GM21360 (cell line): Measurements from ENCODE around the gene DEK.

Source experiments
- ATAC-seq: cut with Tn5 transposase; IDR thresholded peaks from one replicate; pipeline ENCODE4 v1.9.1; 2021; ENCODE audit warnings: mild to moderate bottlenecking, moderate library complexity; ENCODE audit not compliant: unreplicated experiment

The DEK gene

GRCh38 chr6:18265787-18266522 is 1.6 kb upstream of the DEK start:
- no peak for ATAC-seq

- ATAC-seq: no peak
Observed at GRCh38 chr6:18264923-18265377, 620 bp upstream of the DEK start.

GRCh38 chr6:18263418-18264218 is 712 bp downstream of the DEK start:
- peak; percentile 1 for ATAC-seq

GRCh38 chr6:18262702-18263417 is 1.5 kb downstream of the DEK start:
- ATAC-seq: peak; percentile 52

- ATAC-seq: no peak
Observed at GRCh38 chr6:18261877-18262276, 2.5 kb downstream of the DEK start.

- peak; percentile 42 for ATAC-seq
Observed at GRCh38 chr6:18260448-18261106, 3.8 kb downstream of the DEK start.

GRCh38 chr6:18259675-18260447 is 4.5 kb downstream of the DEK start:
- no peak for ATAC-seq

GRCh38 chr6:18254793-18255192 is 9.5 kb downstream of the DEK start:
- no peak for ATAC-seq

GRCh38 chr6:18253635-18254034 is 10.7 kb downstream of the DEK start:
- no peak for ATAC-seq

GRCh38 chr6:18249271-18249670 is 15.1 kb downstream of the DEK start:
- no peak for ATAC-seq

- no peak for ATAC-seq
Observed at GRCh38 chr6:18248698-18249097, 15.6 kb downstream of the DEK start.

- ATAC-seq: no peak
Observed at GRCh38 chr6:18247002-18247401, 17.3 kb downstream of the DEK start.

GRCh38 chr6:18246205-18246604 is 18.1 kb downstream of the DEK start:
- no peak for ATAC-seq

- no peak for ATAC-seq
Observed at GRCh38 chr6:18245642-18246041, 18.7 kb downstream of the DEK start.

GRCh38 chr6:18245079-18245478 is 19.3 kb downstream of the DEK start:
- no peak for ATAC-seq

- no peak for ATAC-seq
Observed at GRCh38 chr6:18244251-18244650, 20.1 kb downstream of the DEK start.

GRCh38 chr6:18243302-18243893 is 20.9 kb downstream of the DEK start:
- ATAC-seq: no peak

- ATAC-seq: no peak
Observed at GRCh38 chr6:18242062-18242851, 22.1 kb downstream of the DEK start.
